HG03469 (cell line): ENCODE data around the gene NTM.

Experiments used
- ATAC-seq: cut with Tn5 transposase; IDR thresholded peaks from one replicate; pipeline ENCODE4 v1.9.1; 2021; ENCODE audit warnings: mild to moderate bottlenecking, moderate library complexity, moderate number of reproducible peaks; ENCODE audit not compliant: unreplicated experiment

Gene NTM

GRCh38 chr11:131841028-131841427, 470.6 kb downstream of the NTM start:
- ATAC-seq = no peak

DNA sequence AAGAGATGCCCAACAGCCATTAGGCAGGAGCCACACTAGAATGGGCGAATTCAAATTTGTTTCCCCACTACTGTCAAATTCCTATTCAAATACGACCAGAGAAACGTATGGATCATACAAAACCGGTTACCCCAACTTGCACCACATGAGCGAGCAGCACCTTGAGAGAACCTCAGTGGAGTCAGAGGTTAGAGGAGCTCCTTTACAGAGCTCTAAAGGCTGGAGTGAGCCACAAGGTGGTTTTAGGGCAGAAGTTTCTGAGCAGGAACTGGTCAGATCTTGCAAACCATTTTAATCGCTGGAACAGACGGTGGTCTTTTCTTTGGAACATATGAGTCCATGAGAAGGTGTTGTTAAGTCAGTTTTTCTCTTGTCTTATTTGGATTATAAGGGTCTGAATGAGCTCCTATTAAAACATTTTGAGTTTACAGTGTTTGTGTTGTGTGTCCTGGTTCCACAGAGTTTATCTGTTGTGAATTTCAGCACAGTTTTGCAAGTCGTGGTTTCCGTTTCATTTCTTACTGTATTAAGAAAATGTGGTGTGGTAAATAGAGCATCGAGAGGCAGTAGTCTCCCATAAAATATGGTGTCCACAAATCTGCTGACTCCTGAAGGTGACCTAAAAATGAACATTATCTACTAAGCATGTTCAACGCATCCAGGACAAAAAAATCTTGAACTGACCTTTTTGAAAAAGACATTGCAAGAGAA, 471.7 kb downstream of the NTM start:
- no peak for ATAC-seq

- ATAC-seq = no peak
These were observed 474.8 kb downstream of the NTM start for GRCh38 chr11:131845255-131845654.

- no peak for ATAC-seq
These were observed 479.1 kb downstream of the NTM start for GRCh38 chr11:131849485-131849884.

GRCh38 chr11:131850507-131850906, 480.1 kb downstream of the NTM start:
- ATAC-seq = no peak

DNA sequence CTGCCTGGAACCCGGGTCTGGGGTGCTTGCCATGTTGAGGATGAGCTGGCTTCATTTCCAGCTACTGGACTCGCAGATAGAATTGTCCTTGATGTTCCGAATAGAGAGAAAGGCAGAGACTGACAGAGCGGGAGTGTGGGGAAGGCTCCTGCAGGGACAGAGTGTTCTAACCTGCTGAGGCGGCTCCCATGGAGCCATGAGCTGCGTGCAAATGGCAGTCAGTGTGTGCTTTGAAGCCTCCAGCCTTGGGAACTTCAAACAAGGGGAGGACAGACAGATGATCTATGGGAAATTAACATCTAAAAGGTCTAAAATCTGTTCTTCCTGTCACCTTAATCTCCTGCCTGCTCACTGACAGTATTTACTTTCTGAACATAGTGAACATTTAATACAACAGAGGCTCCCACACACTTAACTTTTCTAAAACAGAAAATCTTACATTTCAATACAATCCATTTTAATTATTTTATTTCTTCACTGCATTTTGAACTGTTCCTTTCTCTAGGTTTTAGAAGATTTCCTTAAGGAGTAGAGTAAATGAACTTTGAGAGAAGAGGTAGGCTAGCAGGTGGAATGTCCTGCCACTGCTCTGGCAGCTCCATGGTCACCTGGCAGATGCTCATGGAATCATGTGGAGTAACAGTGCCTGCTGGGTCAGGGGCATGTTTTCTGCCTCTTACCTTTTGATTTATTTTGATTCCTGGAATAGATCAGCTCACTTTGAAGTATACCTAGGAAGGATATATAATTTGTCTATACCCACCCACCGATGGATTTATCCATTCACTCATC, 481.7 kb downstream of the NTM start:
- no peak for ATAC-seq

- ATAC-seq = no peak
These were observed 482.3 kb downstream of the NTM start for GRCh38 chr11:131852757-131853156.

- ATAC-seq = no peak
These were observed 484.0 kb downstream of the NTM start for GRCh38 chr11:131854391-131854790.

- ATAC-seq = no peak
These were observed 484.9 kb downstream of the NTM start for GRCh38 chr11:131855320-131855719.

DNA sequence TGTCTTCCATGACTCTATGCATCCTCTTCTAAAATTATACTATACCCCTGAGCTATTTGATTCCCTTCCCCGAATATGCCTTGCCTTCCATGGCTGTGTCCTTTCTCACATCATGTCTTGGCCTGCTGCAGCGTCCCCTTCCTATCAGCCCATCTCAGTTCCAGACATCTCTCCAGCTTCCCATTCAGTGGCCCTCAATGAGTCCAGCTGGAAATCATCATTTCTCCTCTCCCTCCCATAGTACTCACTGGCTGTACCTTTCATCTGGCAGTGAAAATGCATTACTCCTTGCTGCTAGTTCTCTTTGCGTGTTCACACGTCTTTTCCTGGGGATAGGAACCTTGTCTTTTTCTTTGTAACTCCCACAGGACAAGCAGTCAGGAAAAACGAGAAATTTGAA, 486.8 kb downstream of the NTM start:
- ATAC-seq = no peak

GRCh38 chr11:131858505-131858904, 488.1 kb downstream of the NTM start:
- ATAC-seq = no peak

DNA sequence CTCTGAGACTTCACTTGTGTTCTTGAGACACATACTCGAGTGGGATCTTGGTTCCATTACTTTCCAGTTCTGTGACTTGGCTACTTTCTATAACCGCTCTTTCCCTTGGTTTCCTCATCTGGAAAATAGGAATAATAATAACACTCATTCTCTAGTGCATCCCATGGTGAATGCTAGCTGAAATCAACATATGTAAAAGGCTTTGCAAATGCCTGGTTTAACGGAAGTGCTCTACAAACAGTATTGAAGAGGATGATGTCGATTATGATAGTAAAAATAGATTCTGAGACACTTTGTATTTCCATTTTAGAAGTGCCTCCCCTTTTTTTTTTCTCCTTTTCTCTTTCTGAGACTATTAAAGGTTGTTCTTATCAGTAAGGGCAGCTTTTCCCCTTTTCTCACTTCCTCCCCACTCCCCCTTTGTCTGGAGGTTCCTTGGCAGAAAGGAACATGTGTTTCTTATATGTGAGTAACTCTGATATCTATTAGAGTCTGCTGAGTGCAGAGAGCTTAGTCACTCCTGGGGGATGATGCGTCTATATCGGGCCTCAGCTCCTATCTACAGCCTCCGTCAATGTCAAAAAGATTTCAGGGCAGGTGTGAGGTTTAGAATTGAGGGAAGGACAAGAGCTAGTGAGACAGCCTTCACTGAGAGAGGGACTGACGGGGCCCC, 489.3 kb downstream of the NTM start:
- no peak for ATAC-seq

DNA sequence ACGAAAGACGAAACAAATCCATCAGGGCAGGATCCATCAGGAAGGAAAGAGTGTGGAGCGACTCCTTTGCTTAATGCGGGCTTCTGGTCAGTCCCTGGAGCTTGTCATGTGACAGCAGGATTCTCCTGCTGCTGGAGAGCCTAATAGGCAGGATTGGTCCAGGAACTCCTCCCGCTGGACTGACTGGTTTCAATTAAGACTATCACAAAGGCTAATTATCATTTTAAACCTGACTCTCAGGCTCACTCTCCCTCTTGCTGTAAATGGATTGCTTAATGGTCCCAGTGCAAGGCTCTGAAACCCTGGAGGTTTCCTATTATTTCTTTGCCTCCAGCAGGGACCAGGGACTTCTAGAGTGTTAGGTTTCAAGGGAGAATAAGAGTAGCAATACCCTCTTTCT, 493.8 kb downstream of the NTM start:
- no peak for ATAC-seq

- no peak for ATAC-seq
These were observed 495.4 kb downstream of the NTM start for GRCh38 chr11:131865860-131866259.

GRCh38 chr11:131866535-131867400, 496.4 kb downstream of the NTM start:
- ATAC-seq = no peak

- ATAC-seq = no peak
These were observed 497.2 kb downstream of the NTM start for GRCh38 chr11:131867457-131868257.

GRCh38 chr11:131868629-131869507, 498.5 kb downstream of the NTM start:
- ATAC-seq = no peak

DNA sequence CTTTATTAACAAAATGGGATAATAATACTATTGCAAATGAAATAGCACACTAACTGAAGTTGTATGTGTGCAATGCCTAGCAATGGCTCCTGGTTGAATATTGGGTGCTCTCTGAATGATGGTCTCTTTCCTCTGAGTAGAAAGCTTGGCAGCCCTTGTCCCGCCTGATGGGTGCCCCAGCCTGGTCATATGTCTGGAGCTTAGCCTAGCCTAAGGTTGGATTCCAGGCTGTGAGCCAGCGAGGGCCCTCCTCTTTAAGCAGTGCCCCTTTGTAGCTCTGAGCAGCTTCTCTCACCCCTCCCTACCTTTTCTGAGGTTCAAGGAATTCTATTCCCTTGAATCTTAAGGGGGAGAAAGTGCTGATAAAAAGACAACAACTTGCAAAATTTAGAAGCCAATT, 499.9 kb downstream of the NTM start:
- no peak for ATAC-seq

DNA sequence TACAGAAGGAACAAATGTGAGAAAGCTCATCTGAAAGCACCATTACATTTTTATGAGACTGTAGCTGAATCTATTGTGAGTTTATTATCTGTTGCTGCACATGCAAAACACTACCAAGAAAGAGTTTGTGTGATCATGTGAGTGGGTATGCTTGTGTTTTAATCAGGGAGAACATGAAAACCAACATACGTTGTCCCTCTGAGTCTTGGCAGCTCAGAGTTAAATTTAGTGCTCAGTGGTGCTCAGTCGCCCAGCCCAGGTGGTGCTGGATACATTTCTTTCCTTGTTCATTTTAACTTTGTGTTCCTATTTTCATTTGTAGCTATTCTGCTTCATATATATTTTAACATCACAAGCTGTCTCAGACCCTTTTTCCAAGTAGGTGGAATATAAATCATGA, 500.6 kb downstream of the NTM start:
- no peak for ATAC-seq
